ENCODE measurements around the gene PFN3. TPM values are rescaled to one million over a fixed set of nuclear protein-coding genes. Genes with fewer than 3 reads are reported as not detected.

Gene PFN3
- total and polyA plus RNA-seq, 2 of the 13 experiments (the other 11 are each of a cell fraction or from before 2014, with no cell fraction given): not detected

DNA sequence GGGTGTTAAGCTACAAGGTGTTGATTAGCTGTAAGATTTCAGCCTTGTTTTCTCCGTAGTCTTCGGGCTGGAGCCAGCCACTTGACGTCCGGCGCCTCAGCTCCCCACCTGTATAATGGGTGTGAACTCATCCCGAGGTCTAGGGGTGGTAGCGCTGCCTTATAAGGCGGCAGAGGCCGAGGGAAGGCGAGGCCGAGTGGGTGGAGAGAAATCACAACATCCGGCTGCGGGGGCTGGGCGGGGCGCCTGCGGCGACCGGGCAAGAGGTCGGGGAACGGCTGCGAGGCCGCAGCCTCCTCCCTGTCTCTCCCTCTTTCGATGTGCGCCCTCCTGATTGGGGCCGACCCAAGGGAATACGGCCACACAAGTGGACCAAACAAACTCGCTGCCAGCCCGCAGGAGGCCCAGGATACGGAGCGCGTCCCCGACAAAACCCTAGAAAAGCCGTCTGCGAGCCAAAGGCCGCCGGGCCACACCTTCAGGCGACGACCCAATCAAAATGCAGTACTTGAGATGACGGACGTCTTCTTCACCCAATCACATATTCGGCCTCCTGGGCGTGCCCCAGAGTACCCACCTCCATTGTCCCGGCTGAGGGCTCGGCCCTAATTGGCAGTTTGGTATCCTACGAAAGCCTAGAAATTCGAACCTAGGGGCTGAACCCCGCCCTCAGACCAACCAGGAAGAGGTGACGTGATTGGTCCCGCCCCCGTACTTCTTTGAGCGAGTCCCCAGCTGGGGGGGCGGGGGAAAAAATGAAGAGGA is 25.5 kb upstream of the PFN3 start (continued):
- TF ChIP-seq, protein P1, sequence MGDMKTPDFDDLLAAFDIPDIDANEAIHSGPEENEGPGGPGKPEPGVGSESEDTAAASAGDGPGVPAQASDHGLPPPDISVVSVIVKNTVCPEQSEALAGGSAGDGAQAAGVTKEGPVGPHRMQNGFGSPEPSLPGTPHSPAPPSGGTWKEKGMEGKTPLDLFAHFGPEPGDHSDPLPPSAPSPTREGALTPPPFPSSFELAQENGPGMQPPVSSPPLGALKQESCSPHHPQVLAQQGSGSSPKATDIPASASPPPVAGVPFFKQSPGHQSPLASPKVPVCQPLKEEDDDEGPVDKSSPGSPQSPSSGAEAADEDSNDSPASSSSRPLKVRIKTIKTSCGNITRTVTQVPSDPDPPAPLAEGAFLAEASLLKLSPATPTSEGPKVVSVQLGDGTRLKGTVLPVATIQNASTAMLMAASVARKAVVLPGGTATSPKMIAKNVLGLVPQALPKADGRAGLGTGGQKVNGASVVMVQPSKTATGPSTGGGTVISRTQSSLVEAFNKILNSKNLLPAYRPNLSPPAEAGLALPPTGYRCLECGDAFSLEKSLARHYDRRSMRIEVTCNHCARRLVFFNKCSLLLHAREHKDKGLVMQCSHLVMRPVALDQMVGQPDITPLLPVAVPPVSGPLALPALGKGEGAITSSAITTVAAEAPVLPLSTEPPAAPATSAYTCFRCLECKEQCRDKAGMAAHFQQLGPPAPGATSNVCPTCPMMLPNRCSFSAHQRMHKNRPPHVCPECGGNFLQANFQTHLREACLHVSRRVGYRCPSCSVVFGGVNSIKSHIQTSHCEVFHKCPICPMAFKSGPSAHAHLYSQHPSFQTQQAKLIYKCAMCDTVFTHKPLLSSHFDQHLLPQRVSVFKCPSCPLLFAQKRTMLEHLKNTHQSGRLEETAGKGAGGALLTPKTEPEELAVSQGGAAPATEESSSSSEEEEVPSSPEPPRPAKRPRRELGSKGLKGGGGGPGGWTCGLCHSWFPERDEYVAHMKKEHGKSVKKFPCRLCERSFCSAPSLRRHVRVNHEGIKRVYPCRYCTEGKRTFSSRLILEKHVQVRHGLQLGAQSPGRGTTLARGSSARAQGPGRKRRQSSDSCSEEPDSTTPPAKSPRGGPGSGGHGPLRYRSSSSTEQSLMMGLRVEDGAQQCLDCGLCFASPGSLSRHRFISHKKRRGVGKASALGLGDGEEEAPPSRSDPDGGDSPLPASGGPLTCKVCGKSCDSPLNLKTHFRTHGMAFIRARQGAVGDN (CRISPR knock-in tag; IDR thresholded peaks at IDR 0.05): peak; percentile 93
- no peak for TF ChIP-seq TBP (CRISPR knock-in tag; IDR thresholded peaks at IDR 0.05)
- TF ChIP-seq, protein P2, sequence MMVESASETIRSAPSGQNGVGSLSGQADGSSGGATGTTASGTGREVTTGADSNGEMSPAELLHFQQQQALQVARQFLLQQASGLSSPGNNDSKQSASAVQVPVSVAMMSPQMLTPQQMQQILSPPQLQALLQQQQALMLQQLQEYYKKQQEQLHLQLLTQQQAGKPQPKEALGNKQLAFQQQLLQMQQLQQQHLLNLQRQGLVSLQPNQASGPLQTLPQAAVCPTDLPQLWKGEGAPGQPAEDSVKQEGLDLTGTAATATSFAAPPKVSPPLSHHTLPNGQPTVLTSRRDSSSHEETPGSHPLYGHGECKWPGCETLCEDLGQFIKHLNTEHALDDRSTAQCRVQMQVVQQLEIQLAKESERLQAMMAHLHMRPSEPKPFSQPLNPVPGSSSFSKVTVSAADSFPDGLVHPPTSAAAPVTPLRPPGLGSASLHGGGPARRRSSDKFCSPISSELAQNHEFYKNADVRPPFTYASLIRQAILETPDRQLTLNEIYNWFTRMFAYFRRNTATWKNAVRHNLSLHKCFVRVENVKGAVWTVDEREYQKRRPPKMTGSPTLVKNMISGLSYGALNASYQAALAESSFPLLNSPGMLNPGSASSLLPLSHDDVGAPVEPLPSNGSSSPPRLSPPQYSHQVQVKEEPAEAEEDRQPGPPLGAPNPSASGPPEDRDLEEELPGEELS (CRISPR knock-in tag; IDR thresholded peaks at IDR 0.05): peak; percentile 36; the same call in 1 of the 2 replicates
- 0 out of 2 replicates have a peak, but pooled peaks have one; percentile 42 for TF ChIP-seq HNRNPL (IDR thresholded peaks at IDR 0.05; ENCODE audit: low read depth, low read length)
- TF ChIP-seq, protein P3, sequence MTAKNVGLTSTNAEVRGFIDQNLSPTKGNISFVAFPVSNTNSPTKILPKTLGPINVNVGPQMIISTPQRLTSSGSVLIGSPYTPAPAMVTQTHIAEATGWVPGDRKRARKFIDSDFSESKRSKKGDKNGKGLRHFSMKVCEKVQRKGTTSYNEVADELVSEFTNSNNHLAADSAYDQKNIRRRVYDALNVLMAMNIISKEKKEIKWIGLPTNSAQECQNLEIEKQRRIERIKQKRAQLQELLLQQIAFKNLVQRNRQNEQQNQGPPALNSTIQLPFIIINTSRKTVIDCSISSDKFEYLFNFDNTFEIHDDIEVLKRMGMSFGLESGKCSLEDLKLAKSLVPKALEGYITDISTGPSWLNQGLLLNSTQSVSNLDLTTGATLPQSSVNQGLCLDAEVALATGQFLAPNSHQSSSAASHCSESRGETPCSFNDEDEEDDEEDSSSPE (CRISPR knock-in tag; IDR thresholded peaks at IDR 0.05): peak; percentile 35; the same call in 1 of the 2 replicates
- peak; percentile 44; the same call in 1 of the 2 replicates for TF ChIP-seq ZSCAN20 (CRISPR knock-in tag; IDR thresholded peaks at IDR 0.05; ENCODE audit: borderline replicate concordance)
- TF ChIP-seq GFI1 (CRISPR knock-in tag; IDR thresholded peaks at IDR 0.05; ENCODE audit: borderline replicate concordance): peak; percentile 79; the same call in 1 of the 2 replicates
- no peak; the same call in 1 of the 2 replicates for TF ChIP-seq ZNF747 (CRISPR knock-in tag; IDR thresholded peaks at IDR 0.05; ENCODE audit: borderline replicate concordance)
- peak; percentile 78; the same call in 1 of the 2 replicates for TF ChIP-seq ZNF430 (CRISPR knock-in tag; IDR thresholded peaks at IDR 0.05)
- peak; percentile 63 for TF ChIP-seq MYC (CRISPR knock-in tag; IDR thresholded peaks at IDR 0.05; ENCODE audit: borderline replicate concordance)
- 0 out of 2 replicates have a peak, but pooled peaks have one; percentile 72 for TF ChIP-seq KDM2A (CRISPR knock-in tag; IDR thresholded peaks at IDR 0.05; ENCODE audit: borderline replicate concordance, low read depth)
- TF ChIP-seq, protein P4, sequence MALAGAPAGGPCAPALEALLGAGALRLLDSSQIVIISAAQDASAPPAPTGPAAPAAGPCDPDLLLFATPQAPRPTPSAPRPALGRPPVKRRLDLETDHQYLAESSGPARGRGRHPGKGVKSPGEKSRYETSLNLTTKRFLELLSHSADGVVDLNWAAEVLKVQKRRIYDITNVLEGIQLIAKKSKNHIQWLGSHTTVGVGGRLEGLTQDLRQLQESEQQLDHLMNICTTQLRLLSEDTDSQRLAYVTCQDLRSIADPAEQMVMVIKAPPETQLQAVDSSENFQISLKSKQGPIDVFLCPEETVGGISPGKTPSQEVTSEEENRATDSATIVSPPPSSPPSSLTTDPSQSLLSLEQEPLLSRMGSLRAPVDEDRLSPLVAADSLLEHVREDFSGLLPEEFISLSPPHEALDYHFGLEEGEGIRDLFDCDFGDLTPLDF (CRISPR knock-in tag; IDR thresholded peaks at IDR 0.05): peak; percentile 74
- TF ChIP-seq, protein P5, sequence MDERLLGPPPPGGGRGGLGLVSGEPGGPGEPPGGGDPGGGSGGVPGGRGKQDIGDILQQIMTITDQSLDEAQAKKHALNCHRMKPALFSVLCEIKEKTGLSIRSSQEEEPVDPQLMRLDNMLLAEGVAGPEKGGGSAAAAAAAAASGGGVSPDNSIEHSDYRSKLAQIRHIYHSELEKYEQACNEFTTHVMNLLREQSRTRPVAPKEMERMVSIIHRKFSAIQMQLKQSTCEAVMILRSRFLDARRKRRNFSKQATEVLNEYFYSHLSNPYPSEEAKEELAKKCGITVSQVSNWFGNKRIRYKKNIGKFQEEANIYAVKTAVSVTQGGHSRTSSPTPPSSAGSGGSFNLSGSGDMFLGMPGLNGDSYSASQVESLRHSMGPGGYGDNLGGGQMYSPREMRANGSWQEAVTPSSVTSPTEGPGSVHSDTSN (CRISPR knock-in tag; IDR thresholded peaks at IDR 0.05): peak; percentile 95
- TF ChIP-seq EHMT2 (IDR thresholded peaks at IDR 0.05; ENCODE audit: borderline replicate concordance, low read depth, low read length): no peak
- TF ChIP-seq ASH2L (IDR thresholded peaks at IDR 0.05; ENCODE audit: insufficient read length, low read depth, low read length): peak; percentile 47
- TF ChIP-seq, protein P6, sequence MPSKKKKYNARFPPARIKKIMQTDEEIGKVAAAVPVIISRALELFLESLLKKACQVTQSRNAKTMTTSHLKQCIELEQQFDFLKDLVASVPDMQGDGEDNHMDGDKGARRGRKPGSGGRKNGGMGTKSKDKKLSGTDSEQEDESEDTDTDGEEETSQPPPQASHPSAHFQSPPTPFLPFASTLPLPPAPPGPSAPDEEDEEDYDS (CRISPR knock-in tag; IDR thresholded peaks at IDR 0.05): peak; percentile 63
- no peak for TF ChIP-seq ZNF773 (CRISPR knock-in tag; IDR thresholded peaks at IDR 0.05; ENCODE audit: borderline replicate concordance)

Data from HepG2 (cell line).